GM18526 (cell line): ENCODE measurements around the gene DDX39A.

ENCODE experiments used
- POLR2A ChIP-seq: IDR thresholded peaks from 3 replicates; pipeline ENCODE4 v1.6.1; 2011; ENCODE audit not compliant: insufficient read length; ENCODE audit errors: extremely low read depth

Gene DDX39A

GRCh38 chr19:14419106-14419813 is at the start of gene DDX39A:
Gene DDX39A, minus strand, starts transcription at chr19:14419341. Its CDS starts 6,121 bp downstream, at chr19:14413220.
- TF ChIP-seq POLR2A = peak; percentile 85

- no peak for TF ChIP-seq POLR2A
These were observed 48.7 kb upstream of the DDX39A start for GRCh38 chr19:14467816-14468215.

GRCh38 chr19:14467391-14467790 is 48.2 kb upstream of the DDX39A start:
- TF ChIP-seq POLR2A = no peak

GRCh38 chr19:14463747-14464146 is 44.6 kb upstream of the DDX39A start:
- TF ChIP-seq POLR2A = no peak

- TF ChIP-seq POLR2A = no peak
These were observed 41.8 kb upstream of the DDX39A start for GRCh38 chr19:14460935-14461334.

GRCh38 chr19:14459703-14460102 is 40.6 kb upstream of the DDX39A start:
- TF ChIP-seq POLR2A = no peak

GRCh38 chr19:14450876-14451275 is 31.7 kb upstream of the DDX39A start:
- TF ChIP-seq POLR2A = no peak

- TF ChIP-seq POLR2A = no peak
These were observed 31.2 kb upstream of the DDX39A start for GRCh38 chr19:14450168-14450874.

GRCh38 chr19:14449321-14449720 is 30.2 kb upstream of the DDX39A start:
- no peak for TF ChIP-seq POLR2A

GRCh38 chr19:14446336-14447036 is 27.3 kb upstream of the DDX39A start:
- no peak for TF ChIP-seq POLR2A

- TF ChIP-seq POLR2A = no peak
These were observed 24.6 kb upstream of the DDX39A start for GRCh38 chr19:14443632-14444216.

GRCh38 chr19:14442891-14443631 is 23.9 kb upstream of the DDX39A start:
- TF ChIP-seq POLR2A = no peak

GRCh38 chr19:14441041-14441938 is 22.1 kb upstream of the DDX39A start:
- no peak for TF ChIP-seq POLR2A

GRCh38 chr19:14440049-14440448 is 20.9 kb upstream of the DDX39A start:
- peak; percentile 76 for TF ChIP-seq POLR2A
